Suprapubic skin (tissue), 4 donors: ENCODE results near the gene CLEC3A.

ENCODE experiments used
- CTCF ChIP-seq, 2 donors: fragments of 200-600 bp in 1 of 2; fragments of 450-650 bp in 1 of 2; sonication (generic) in 1 of 2; IDR thresholded peaks; one replicate each; pipeline ENCODE4 v1.5.1; 2016 to 2019; ENCODE audit warnings: antibody characterized with exemption in 2 of 2, mild to moderate bottlenecking in 1 of 2, moderate library complexity in 1 of 2
- EP300 ChIP-seq: sonication (generic); formaldehyde crosslinking; IDR thresholded peaks from one replicate; pipeline ENCODE4 v1.6.1; 2017; ENCODE audit warnings: antibody characterized with exemption
- POLR2A ChIP-seq, 2 donors: fragments of 450-650 bp; IDR thresholded peaks; one replicate each; pipeline ENCODE4 v1.6.1; 2017; ENCODE audit warnings: antibody characterized with exemption in 2 of 2, mild to moderate bottlenecking in 2 of 2, moderate library complexity in 2 of 2
- POLR2AphosphoS5 ChIP-seq, 3 donors: sonication (generic); formaldehyde crosslinking; IDR thresholded peaks; one replicate each; pipeline ENCODE4 v1.6.1; 2017; ENCODE audit warnings: antibody characterized with exemption in 3 of 3

- no peak for TF ChIP-seq CTCF (IDR thresholded peaks at IDR 0.05)
- no peak for TF ChIP-seq EP300
- TF ChIP-seq POLR2AphosphoS5 (IDR thresholded peaks at IDR 0.05): no peak
- no peak for TF ChIP-seq POLR2A (IDR thresholded peaks at IDR 0.05)
These were observed 59.0 kb downstream of the CLEC3A start for GRCh38 chr16:78081341-78081740.
